Right atrium auricular region (tissue), 2 donors: ENCODE results near the gene PHF12. TPM values are rescaled to one million over a fixed set of nuclear protein-coding genes. Genes with fewer than 3 reads are reported as not detected.

ENCODE experiments used
- DNase-seq: peaks from one replicate; pipeline ENCODE4 v3.0.0-alpha.2; 2019; ENCODE audit warnings: low spot score
- H3K27ac ChIP-seq, 2 donors: fragments of 200-600 bp; sonication (generic); 1 replicate in 1 of 2; 2 replicates in 1 of 2; pipeline ENCODE4 v1.5.1; 2016 to 2019
- H3K27me3 ChIP-seq, 2 donors: fragments of 200-600 bp; sonication (generic); one replicate each; pipeline versions ENCODE4 v1.5.1 to v1.6.0; 2017 to 2019
- H3K36me3 ChIP-seq: fragments of 200-600 bp; sonication (generic); one replicate; pipeline ENCODE4 v1.5.1; 2016
- H3K4me1 ChIP-seq, 2 donors: fragments of 200-600 bp; sonication (generic); one replicate each; pipeline versions ENCODE4 v1.5.1 to v1.6.0; 2017 to 2019
- H3K4me3 ChIP-seq, 2 donors: fragments of 200-600 bp; sonication (generic); 1 replicate in 1 of 2; 2 replicates in 1 of 2; pipeline ENCODE4 v1.5.1; 2017 to 2019; ENCODE audit warnings: mild to moderate bottlenecking in 1 of 2, moderate library complexity in 1 of 2
- H3K9me3 ChIP-seq, 2 donors: fragments of 200-600 bp; sonication (generic); one replicate each; pipeline ENCODE4 v1.5.1; 2019
- CTCF ChIP-seq, 2 donors: fragments of 200-600 bp; sonication (generic); IDR thresholded peaks; one replicate each; pipeline ENCODE4 v1.5.1; 2019; ENCODE audit warnings: antibody characterized with exemption in 2 of 2
- total RNA-seq, 2 donors: library from RNA; depleted of rRNA; stranded (reverse); fragments of >200 nt; gene quantifications; one replicate each; pipeline ENCODE4 v1.1.0, GENCODE V29; 2016

Gene PHF12
- total RNA-seq = 10 to 100 TPM; 19.6 to 35.7 TPM

DNA sequence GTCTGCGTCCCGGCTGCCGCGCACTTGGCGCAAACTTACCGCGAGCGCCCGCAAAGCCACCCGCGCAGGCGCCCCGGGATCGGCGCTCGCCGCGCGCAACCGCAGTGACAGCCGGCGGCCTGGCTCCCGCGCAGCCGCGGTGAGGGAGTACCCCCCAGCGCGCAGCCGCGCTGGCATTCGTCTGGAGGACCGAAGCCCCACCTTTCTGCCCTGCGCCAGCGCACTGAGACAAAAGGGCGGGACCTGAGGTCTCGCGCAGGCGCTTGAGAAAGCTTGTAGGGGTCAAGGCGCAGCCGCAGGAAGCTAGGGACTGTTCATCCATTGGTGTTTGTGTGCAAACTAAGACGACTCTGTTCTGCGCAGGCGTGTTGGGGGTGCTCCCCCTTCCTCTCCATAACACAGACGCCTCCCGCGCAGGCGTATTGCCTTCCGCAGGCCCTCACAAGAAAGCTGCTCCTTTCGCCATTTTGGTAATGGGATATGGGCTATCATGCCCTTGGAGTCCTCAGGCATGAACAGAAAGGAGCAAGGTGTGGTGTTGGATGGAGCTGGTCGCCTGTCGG is at the start of gene PHF12:
PHF12 (minus strand) TSS at position 91 of the 563 bp plus-strand sequence. CDS start 558 bp downstream, outside the sequence.
- H3K27ac ChIP-seq = peak within 1 kb of the TSS; percentile 98 to 99
- no peaks in the 10 kb centered on the region for H3K27me3 ChIP-seq
- H3K4me1 ChIP-seq = peaks cover 0 to 40% of the 10 kb centered on the region in 2 donors
- DNase-seq = peak; percentile 100
- H3K4me3 ChIP-seq = peak within 1 kb of the TSS; percentile 93 to 98
- no peaks in the 10 kb centered on the region for H3K9me3 ChIP-seq
- TF ChIP-seq CTCF (IDR thresholded peaks at IDR 0.05) = no peak
- no peaks in the 10 kb centered on the region for H3K36me3 ChIP-seq

- no peak for DNase-seq
- Histone ChIP-seq H3K9me3 (no peaks in the 10 kb centered on the region), H3K4me1 (peaks cover 0 to under 1% of the 10 kb centered on the region in 2 donors), H3K27ac (no peak overlapping the region), H3K36me3 (no peaks in the 10 kb centered on the region), H3K27me3 (peaks cover 9 to 12% of the 10 kb centered on the region in 2 donors), H3K4me3 (no peak overlapping the region)
- no peak for TF ChIP-seq CTCF (IDR thresholded peaks at IDR 0.05)
These were observed 49.7 kb upstream of the PHF12 start for GRCh38 chr17:29000973-29001372.

DNA sequence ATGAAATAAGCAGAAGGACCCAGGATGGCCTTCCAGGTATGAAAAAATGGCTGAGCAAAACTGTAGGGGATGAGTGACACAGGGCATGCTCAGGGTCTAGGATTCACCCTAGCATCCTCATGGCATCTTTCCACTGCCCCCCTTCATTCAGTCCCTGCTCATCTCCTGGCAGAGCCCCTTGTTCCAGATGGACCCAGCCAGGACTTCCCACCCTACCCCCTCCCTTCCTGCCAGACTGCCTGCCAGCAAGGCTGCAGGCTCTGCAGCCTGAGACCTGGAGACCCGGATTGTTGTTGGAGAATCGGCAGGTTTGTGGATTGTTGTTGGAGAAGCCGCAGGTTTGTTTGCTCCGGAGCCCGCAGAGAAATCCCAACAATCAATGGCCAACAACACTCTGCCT is 47.9 kb upstream of the PHF12 start:
- H3K27ac ChIP-seq = no peak overlapping the region
- DNase-seq = no peak
- no peak for TF ChIP-seq CTCF (IDR thresholded peaks at IDR 0.05)
- no peaks in the 10 kb centered on the region for H3K4me1 ChIP-seq
- H3K4me3 ChIP-seq = no peak overlapping the region
- no peaks in the 10 kb centered on the region for H3K9me3 ChIP-seq
- H3K36me3 ChIP-seq = no peaks in the 10 kb centered on the region
- peaks cover 0 to 5% of the 10 kb centered on the region in 2 donors for H3K27me3 ChIP-seq

GRCh38 chr17:28997806-28998205 is 46.5 kb upstream of the PHF12 start:
- H3K27me3 ChIP-seq = no peaks in the 10 kb centered on the region
- no peaks in the 10 kb centered on the region for H3K4me1 ChIP-seq
- no peak overlapping the region for H3K27ac ChIP-seq
- H3K4me3 ChIP-seq = no peak overlapping the region
- no peaks in the 10 kb centered on the region for H3K36me3 ChIP-seq
- H3K9me3 ChIP-seq = no peaks in the 10 kb centered on the region
- TF ChIP-seq CTCF (IDR thresholded peaks at IDR 0.05) = no peak
- no peak for DNase-seq

- Histone ChIP-seq H3K4me1 (no peaks in the 10 kb centered on the region), H3K36me3 (no peaks in the 10 kb centered on the region), H3K9me3 (no peaks in the 10 kb centered on the region), H3K27ac (no peak overlapping the region), H3K27me3 (no peaks in the 10 kb centered on the region), H3K4me3 (no peak overlapping the region)
- DNase-seq = no peak
- no peak for TF ChIP-seq CTCF (IDR thresholded peaks at IDR 0.05)
These were observed 45.3 kb upstream of the PHF12 start for GRCh38 chr17:28996554-28997096.
